SK-N-SH (cell line): ENCODE results near the gene KPNA5. TPM values are rescaled to one million over a fixed set of nuclear protein-coding genes. Genes with fewer than 3 reads are reported as not detected.

ENCODE experiments used
- CTCF ChIA-PET: fragments of 300-600, 350-600 bp; formaldehyde crosslinking; extraction: SDS; loops from one replicate; lab custom pipeline; 2021; lab: Yijun Ruan, JAX
- POLR2A ChIA-PET: fragments of 350-600 bp; sonication (Branson Sonifier 250); formaldehyde crosslinking; extraction: SDS; loops from one replicate; lab custom pipeline; 2020; ENCODE audit warnings: antibody characterized with exemption, inconsistent platforms; lab: Yijun Ruan, JAX
- DNase-seq: peaks from one replicate; pipeline ENCODE4 v3.0.0; 2012
- H2AFZ ChIP-seq: fragments of 200-600 bp; sonication (generic); 2 replicates; pipeline ENCODE4 v1.8.1; 2016; ENCODE audit warnings: antibody characterized with exemption, mild to moderate bottlenecking, low read depth
- H3F3A ChIP-seq: fragments of 200-600 bp; sonication (generic); replicated peaks from 2 replicates; pipeline ENCODE3; 2016; ENCODE audit warnings: antibody characterized with exemption, mild to moderate bottlenecking; ENCODE audit not compliant: insufficient read depth
- H3K27ac ChIP-seq, 2 experiments: fragments of 200-500 bp in 1 of 2; fragments of 200-600 bp in 1 of 2; sonication (Bioruptor generic) in 1 of 2; sonication (generic), shearing (Covaris generic) in 1 of 2; 2 replicates each; pipeline versions ENCODE4 v1.5.1 to v1.6.1; 2014 to 2016; ENCODE audit warnings: low read depth in 2 of 2, inconsistent platforms in 1 of 2, low read length in 1 of 2, mild to moderate bottlenecking in 1 of 2, mixed read lengths in 1 of 2
- H3K27me3 ChIP-seq: fragments of 200-600 bp; sonication (generic), shearing (Covaris generic); 2 replicates; pipeline ENCODE4 v1.6.1; 2016; ENCODE audit warnings: mixed run types; ENCODE audit not compliant: insufficient read depth
- H3K36me3 ChIP-seq, 2 experiments: fragments of 200-500 bp in 1 of 2; fragments of 200-600 bp in 1 of 2; sonication (Bioruptor generic) in 1 of 2; sonication (generic) in 1 of 2; replicated peaks in 1 of 2; 2 replicates each; pipeline versions ENCODE3 to v1.5.1; 2014 to 2016; ENCODE audit warnings: low read length in 1 of 2, mild to moderate bottlenecking in 1 of 2; ENCODE audit not compliant: insufficient read depth in 2 of 2, control insufficient read depth in 1 of 2
- H3K4me1 ChIP-seq, 2 experiments: fragments of 200-500 bp in 1 of 2; fragments of 200-600 bp in 1 of 2; sonication (Bioruptor generic) in 1 of 2; sonication (generic), shearing (Covaris generic) in 1 of 2; 2 replicates each; pipeline versions ENCODE4 v1.5.1 to v1.6.1; 2014 to 2016; ENCODE audit warnings: low read depth in 1 of 2, low read length in 1 of 2, mixed run types in 1 of 2; ENCODE audit not compliant: insufficient read depth in 2 of 2, control insufficient read depth in 1 of 2
- H3K4me2 ChIP-seq: fragments of 200-600 bp; sonication (generic), shearing (Covaris generic); 2 replicates; pipeline ENCODE4 v1.6.1; 2017; ENCODE audit warnings: mixed run types
- H3K4me3 ChIP-seq, 2 experiments: fragments of 200-500 bp in 1 of 2; fragments of 200-600 bp in 1 of 2; sonication (Bioruptor generic) in 1 of 2; sonication (generic), shearing (Covaris generic) in 1 of 2; 2 replicates each; pipeline versions ENCODE4 v1.5.1 to v1.8.1; 2014 to 2016; ENCODE audit warnings: low read depth in 2 of 2, inconsistent platforms in 1 of 2, low read length in 1 of 2, mild to moderate bottlenecking in 1 of 2, mixed read lengths in 1 of 2, moderate library complexity in 1 of 2
- H3K79me2 ChIP-seq: fragments of 200-600 bp; sonication (generic); 2 replicates; pipeline ENCODE4 v1.8.1; 2017; ENCODE audit warnings: mild to moderate bottlenecking; ENCODE audit not compliant: insufficient read depth
- H3K9ac ChIP-seq: fragments of 200-600 bp; sonication (generic); 2 replicates; pipeline ENCODE4 v1.6.1; 2017; ENCODE audit warnings: mixed run types
- H3K9me2 ChIP-seq: fragments of 200-600 bp; sonication (generic); 2 replicates; pipeline ENCODE4 v1.6.1; 2017; ENCODE audit warnings: mixed run types
- H3K9me3 ChIP-seq: fragments of 200-600 bp; sonication (generic); 2 replicates; pipeline ENCODE4 v1.6.1; 2017; ENCODE audit warnings: mixed run types, mild to moderate bottlenecking, moderate library complexity
- H4K20me1 ChIP-seq: fragments of 200-600 bp; sonication (generic); 2 replicates; pipeline ENCODE4 v1.6.1; 2017; ENCODE audit warnings: mild to moderate bottlenecking, mixed run types; ENCODE audit not compliant: insufficient read depth
- FOSL2 ChIP-seq: IDR thresholded peaks from 2 replicates; pipeline ENCODE4 v1.4.0; 2012; ENCODE audit warnings: low read depth, mild to moderate bottlenecking, moderate library complexity, borderline replicate concordance
- JUND ChIP-seq: IDR thresholded peaks from 2 replicates; pipeline ENCODE4 v1.4.0; 2012
- MEF2A ChIP-seq: IDR thresholded peaks from 2 replicates; pipeline ENCODE4 v1.4.0; 2012; ENCODE audit warnings: low read depth, borderline replicate concordance
- NRF1 ChIP-seq: IDR thresholded peaks from 2 replicates; pipeline ENCODE4 v1.6.1; 2012; ENCODE audit warnings: low read depth, mild to moderate bottlenecking, low read length
- POLR2AphosphoS5 ChIP-seq: IDR thresholded peaks from 2 replicates; pipeline ENCODE4 v1.6.1; 2012; ENCODE audit warnings: low read depth, low read length
- RAD21 ChIP-seq: IDR thresholded peaks from 2 replicates; pipeline ENCODE4 v1.6.1; 2012; ENCODE audit warnings: mild to moderate bottlenecking, low read length
- REST ChIP-seq: IDR thresholded peaks from 2 replicates; pipeline ENCODE4 v1.6.1; 2012; ENCODE audit warnings: mild to moderate bottlenecking, low read depth, low read length, moderate library complexity
- RFX5 ChIP-seq: IDR thresholded peaks from 2 replicates; pipeline ENCODE4 v1.6.1; 2012; ENCODE audit warnings: mild to moderate bottlenecking, improper control_type of control experiment, low read length
- TAF1 ChIP-seq: IDR thresholded peaks from 2 replicates; pipeline ENCODE4 v1.6.1; 2012; ENCODE audit warnings: low read depth, mild to moderate bottlenecking, low read length, moderate library complexity, borderline replicate concordance
- USF1 ChIP-seq: IDR thresholded peaks from 2 replicates; pipeline ENCODE4 v1.4.0; 2012; ENCODE audit warnings: low read depth, borderline replicate concordance
- YY1 ChIP-seq: IDR thresholded peaks from 2 replicates; pipeline ENCODE4 v1.4.0; 2012; ENCODE audit warnings: low read depth, mild to moderate bottlenecking
- WGBS: methylation state at CpG from one replicate; pipeline ENCODE4 v1.1.6; 2017; ENCODE audit warnings: low lambda C conversion rate; 5-methylcytosine and 5-hydroxymethylcytosine counted together
- polyA plus RNA-seq, 3 experiments: library from polyadenylated mRNA; depleted of rRNA; stranded (reverse); fragments of >200 nt; gene quantifications; 2 replicates each; pipeline ENCODE4 v1.2.3, GENCODE V29; 2012
- TF ChIP-seq, protein P1 (sequence below): fragments of 150-350 bp; IDR thresholded peaks from 2 replicates; pipeline ENCODE4 v1.6.1; 2017; ENCODE audit warnings: antibody characterized with exemption, low read length, low read depth, borderline replicate concordance
- TF ChIP-seq, protein P2 (sequence below): fragments of 150-350 bp; IDR thresholded peaks from 2 replicates; pipeline ENCODE4 v1.6.1; 2016; ENCODE audit warnings: mild to moderate bottlenecking, low read depth, low read length

Gene KPNA5
- polyA plus RNA-seq, 1 of the 3 experiments (the other 2 are of a cell fraction): 1.9 TPM

- POLR2A ChIA-PET: no interaction called here
- H3K9ac ChIP-seq: no peak overlapping the region
- no peaks in the 10 kb centered on the region; a peak in 1 of 4 replicates for H3K4me1 ChIP-seq
- no peak overlapping the region for H2AFZ ChIP-seq
- WGBS: 68% methylated on average over 5 of the region's 5 CpGs
- no peaks in the 10 kb centered on the region for H3F3A ChIP-seq
- no peaks in the 10 kb centered on the region for H3K9me3 ChIP-seq
- no peak for DNase-seq
- no peaks in the 10 kb centered on the region for H4K20me1 ChIP-seq
- H3K36me3 ChIP-seq: no peaks in the 10 kb centered on the region
- no peaks in the 10 kb centered on the region for H3K79me2 ChIP-seq
- no peak overlapping the region for H3K4me3 ChIP-seq
- no peak for TF ChIP-seq RAD21
- no peak for TF ChIP-seq REST
- no peak for TF ChIP-seq RFX5
- no peak for TF ChIP-seq NRF1
- no peak for TF ChIP-seq FOSL2
- TF ChIP-seq, protein P1, sequence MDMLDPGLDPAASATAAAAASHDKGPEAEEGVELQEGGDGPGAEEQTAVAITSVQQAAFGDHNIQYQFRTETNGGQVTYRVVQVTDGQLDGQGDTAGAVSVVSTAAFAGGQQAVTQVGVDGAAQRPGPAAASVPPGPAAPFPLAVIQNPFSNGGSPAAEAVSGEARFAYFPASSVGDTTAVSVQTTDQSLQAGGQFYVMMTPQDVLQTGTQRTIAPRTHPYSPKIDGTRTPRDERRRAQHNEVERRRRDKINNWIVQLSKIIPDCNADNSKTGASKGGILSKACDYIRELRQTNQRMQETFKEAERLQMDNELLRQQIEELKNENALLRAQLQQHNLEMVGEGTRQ: no peak
- no peak for TF ChIP-seq POLR2AphosphoS5
- no peak for TF ChIP-seq TAF1
- no peak for TF ChIP-seq USF1
- no peak for TF ChIP-seq YY1
- TF ChIP-seq, protein P2, sequence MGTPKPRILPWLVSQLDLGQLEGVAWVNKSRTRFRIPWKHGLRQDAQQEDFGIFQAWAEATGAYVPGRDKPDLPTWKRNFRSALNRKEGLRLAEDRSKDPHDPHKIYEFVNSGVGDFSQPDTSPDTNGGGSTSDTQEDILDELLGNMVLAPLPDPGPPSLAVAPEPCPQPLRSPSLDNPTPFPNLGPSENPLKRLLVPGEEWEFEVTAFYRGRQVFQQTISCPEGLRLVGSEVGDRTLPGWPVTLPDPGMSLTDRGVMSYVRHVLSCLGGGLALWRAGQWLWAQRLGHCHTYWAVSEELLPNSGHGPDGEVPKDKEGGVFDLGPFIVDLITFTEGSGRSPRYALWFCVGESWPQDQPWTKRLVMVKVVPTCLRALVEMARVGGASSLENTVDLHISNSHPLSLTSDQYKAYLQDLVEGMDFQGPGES: no peak
- no peak for TF ChIP-seq MEF2A
- TF ChIP-seq JUND: no peak
- no peak overlapping the region for H3K27ac ChIP-seq
- CTCF ChIA-PET: interaction anchor here (0.7 kb wide), 1 partner anchor 13 kb away, joined by 3 read pairs; no protein-coding TSS in a partner anchor
- no peak overlapping the region for H3K4me2 ChIP-seq
- no peaks in the 10 kb centered on the region for H3K27me3 ChIP-seq
- no peaks in the 10 kb centered on the region for H3K9me2 ChIP-seq
Measured at GRCh38 chr6:116745176-116745575, 64.2 kb downstream of the KPNA5 start.
